Smooth muscle cell (in vitro differentiated cells): ENCODE results near the gene HORMAD2. TPM values are rescaled to one million over a fixed set of nuclear protein-coding genes. Genes with fewer than 3 reads are reported as not detected.

ENCODE experiments used
- DNase-seq: peaks from one replicate; lab custom pipeline; 2025; ENCODE audit not compliant: unreplicated experiment; lab: John Stamatoyannopoulos, UW
- H2AFZ ChIP-seq: fragments of 200-600 bp; sonication (generic); 2 replicates; pipeline ENCODE4 v1.6.0; 2016; ENCODE audit warnings: antibody characterized with exemption, low read depth, mild to moderate bottlenecking
- H3F3A ChIP-seq: fragments of 200-600 bp; sonication (generic); 2 replicates; pipeline ENCODE4 v1.6.0; 2017; ENCODE audit warnings: antibody characterized with exemption, low read depth
- H3K27ac ChIP-seq: fragments of 200-600 bp; sonication (generic); 2 replicates; pipeline ENCODE4 v1.5.1; 2016; ENCODE audit warnings: low read depth, mild to moderate bottlenecking
- H3K27me3 ChIP-seq: fragments of 200-600 bp; sonication (generic); 2 replicates; pipeline ENCODE4 v1.6.1; 2016; ENCODE audit warnings: low read depth, mild to moderate bottlenecking
- H3K36me3 ChIP-seq: fragments of 200-600 bp; sonication (generic); 2 replicates; pipeline ENCODE4 v1.5.1; 2016; ENCODE audit warnings: low read depth
- H3K4me1 ChIP-seq: fragments of 200-600 bp; sonication (generic); 2 replicates; pipeline ENCODE4 v1.5.1; 2016; ENCODE audit warnings: low read depth
- H3K4me2 ChIP-seq: fragments of 200-600 bp; sonication (generic); 2 replicates; pipeline ENCODE4 v1.6.0; 2016; ENCODE audit warnings: mild to moderate bottlenecking
- H3K4me3 ChIP-seq: fragments of 200-600 bp; sonication (generic); 2 replicates; pipeline ENCODE4 v1.5.1; 2016; ENCODE audit warnings: mild to moderate bottlenecking
- H3K79me2 ChIP-seq: fragments of 200-600 bp; sonication (generic); 2 replicates; pipeline ENCODE4 v1.6.0; 2016; ENCODE audit warnings: low read depth, mild to moderate bottlenecking
- H3K9ac ChIP-seq: fragments of 200-600 bp; sonication (generic); 2 replicates; pipeline ENCODE4 v1.6.0; 2016; ENCODE audit warnings: low read depth
- H3K9me3 ChIP-seq: fragments of 200-600 bp; sonication (generic); replicated peaks from 2 replicates; pipeline ENCODE4 v1.5.1; 2016; ENCODE audit warnings: low read depth
- H4K20me1 ChIP-seq: fragments of 200-600 bp; sonication (generic); 2 replicates; pipeline ENCODE4 v1.6.0; 2016; ENCODE audit warnings: low read depth
- WGBS: methylation state at CpG from one replicate; pipeline ENCODE4 v1.1.7; 2016; ENCODE audit warnings: low lambda C conversion rate; 5-methylcytosine and 5-hydroxymethylcytosine counted together
- polyA plus RNA-seq: library from polyadenylated mRNA; unstranded; fragments of >200 nt; fragmentation: Nextera tagmentation; extraction: Ambion mirVana; gene quantifications from 2 replicates; pipeline ENCODE4 v1.2.1, GENCODE V29; 2016
- total RNA-seq: library from RNA; depleted of rRNA; stranded (reverse); fragments of >200 nt; gene quantifications from 2 replicates; pipeline ENCODE4 v1.2.3, GENCODE V29; 2014
- TF ChIP-seq, protein P1 (sequence below): fragments of 200-600 bp; sonication (generic); IDR thresholded peaks from 2 replicates; pipeline ENCODE4 v1.5.1; 2017; ENCODE audit warnings: borderline replicate concordance, mild to moderate bottlenecking, antibody characterized with exemption; ENCODE audit not compliant: insufficient read depth, poor library complexity, severe bottlenecking

The HORMAD2 gene
- total and polyA plus RNA-seq, 2 experiments from 2014 or later: 1.4 TPM; not detected in 1

DNA sequence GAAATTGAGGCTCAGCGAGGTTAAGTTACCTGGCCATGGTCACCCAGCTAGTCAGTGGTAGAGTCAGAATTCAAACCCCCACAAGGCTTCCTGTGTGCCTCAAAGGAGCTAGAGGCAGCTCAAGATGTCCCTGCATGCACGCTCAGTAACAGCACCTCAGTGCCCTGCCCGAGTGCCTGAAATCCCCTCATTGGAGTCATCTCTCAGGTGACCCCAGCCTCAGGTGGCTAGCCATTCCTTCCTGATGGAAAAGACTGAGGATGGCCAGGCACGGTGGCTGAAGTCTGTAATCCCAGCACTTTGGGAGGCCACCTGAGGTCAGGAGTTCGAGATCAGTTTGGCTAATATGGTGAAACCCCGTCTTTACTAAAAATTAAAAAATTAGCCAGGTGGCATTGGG, 129.4 kb downstream of the HORMAD2 start:
- H3K9ac ChIP-seq: peak overlapping the region; percentile 88
- H3K27me3 ChIP-seq: no peaks in the 10 kb centered on the region
- H3K27ac ChIP-seq: peak overlapping the region; percentile 99

DNA sequence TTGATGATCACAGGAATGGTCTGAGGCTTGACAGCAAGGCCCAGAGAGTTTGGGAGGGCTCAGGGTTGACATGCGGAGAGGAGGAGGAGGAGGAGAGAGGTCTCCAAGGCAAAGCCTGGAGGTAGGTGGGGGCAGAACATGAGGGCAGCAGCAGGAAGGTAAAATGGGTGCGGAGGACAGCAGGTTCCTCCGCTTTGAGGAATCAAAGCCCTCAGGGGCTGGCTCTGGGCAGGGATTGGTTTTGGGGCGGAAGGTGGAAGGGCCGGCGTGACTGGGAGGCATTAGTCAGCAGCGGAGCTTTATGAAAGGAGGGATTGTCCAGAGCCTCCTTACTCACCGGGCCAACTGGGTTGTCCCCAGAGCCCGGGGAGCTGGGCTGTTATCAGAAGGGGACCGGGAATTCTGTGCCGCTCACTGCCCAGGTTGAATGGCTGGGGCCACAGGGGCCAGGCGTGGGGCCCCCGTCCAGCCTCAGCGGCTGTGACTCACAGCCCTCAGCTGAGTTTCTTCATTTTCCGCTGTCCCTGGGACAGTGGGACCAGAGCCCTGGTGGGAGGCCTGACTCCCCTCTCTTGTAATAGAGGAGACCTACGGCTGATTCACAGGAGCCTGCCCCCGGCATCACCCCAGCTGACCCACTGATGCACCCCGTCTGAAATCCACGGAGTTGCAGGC, 130.1 kb downstream of the HORMAD2 start:
- H3K4me2 ChIP-seq: peak overlapping the region; percentile 52

More for the DNA sequence above, 129.4 kb downstream of the HORMAD2 start:
- WGBS: 97% methylated on average over 6 of the region's 6 CpGs
- TF ChIP-seq, protein P1, sequence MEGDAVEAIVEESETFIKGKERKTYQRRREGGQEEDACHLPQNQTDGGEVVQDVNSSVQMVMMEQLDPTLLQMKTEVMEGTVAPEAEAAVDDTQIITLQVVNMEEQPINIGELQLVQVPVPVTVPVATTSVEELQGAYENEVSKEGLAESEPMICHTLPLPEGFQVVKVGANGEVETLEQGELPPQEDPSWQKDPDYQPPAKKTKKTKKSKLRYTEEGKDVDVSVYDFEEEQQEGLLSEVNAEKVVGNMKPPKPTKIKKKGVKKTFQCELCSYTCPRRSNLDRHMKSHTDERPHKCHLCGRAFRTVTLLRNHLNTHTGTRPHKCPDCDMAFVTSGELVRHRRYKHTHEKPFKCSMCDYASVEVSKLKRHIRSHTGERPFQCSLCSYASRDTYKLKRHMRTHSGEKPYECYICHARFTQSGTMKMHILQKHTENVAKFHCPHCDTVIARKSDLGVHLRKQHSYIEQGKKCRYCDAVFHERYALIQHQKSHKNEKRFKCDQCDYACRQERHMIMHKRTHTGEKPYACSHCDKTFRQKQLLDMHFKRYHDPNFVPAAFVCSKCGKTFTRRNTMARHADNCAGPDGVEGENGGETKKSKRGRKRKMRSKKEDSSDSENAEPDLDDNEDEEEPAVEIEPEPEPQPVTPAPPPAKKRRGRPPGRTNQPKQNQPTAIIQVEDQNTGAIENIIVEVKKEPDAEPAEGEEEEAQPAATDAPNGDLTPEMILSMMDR: no peak
- H3F3A ChIP-seq: peaks cover 58% of the 10 kb centered on the region
- peaks cover 19% of the 10 kb centered on the region for H3K4me1 ChIP-seq
- H3K9me3 ChIP-seq: no peaks in the 10 kb centered on the region
- no peak overlapping the region for H3K4me3 ChIP-seq
- no peaks in the 10 kb centered on the region for H3K79me2 ChIP-seq
- no peaks in the 10 kb centered on the region for H3K36me3 ChIP-seq
- H2AFZ ChIP-seq: no peak overlapping the region
- no peak overlapping the region for H3K4me2 ChIP-seq
- no peaks in the 10 kb centered on the region for H4K20me1 ChIP-seq
- DNase-seq: no peak

DNA sequence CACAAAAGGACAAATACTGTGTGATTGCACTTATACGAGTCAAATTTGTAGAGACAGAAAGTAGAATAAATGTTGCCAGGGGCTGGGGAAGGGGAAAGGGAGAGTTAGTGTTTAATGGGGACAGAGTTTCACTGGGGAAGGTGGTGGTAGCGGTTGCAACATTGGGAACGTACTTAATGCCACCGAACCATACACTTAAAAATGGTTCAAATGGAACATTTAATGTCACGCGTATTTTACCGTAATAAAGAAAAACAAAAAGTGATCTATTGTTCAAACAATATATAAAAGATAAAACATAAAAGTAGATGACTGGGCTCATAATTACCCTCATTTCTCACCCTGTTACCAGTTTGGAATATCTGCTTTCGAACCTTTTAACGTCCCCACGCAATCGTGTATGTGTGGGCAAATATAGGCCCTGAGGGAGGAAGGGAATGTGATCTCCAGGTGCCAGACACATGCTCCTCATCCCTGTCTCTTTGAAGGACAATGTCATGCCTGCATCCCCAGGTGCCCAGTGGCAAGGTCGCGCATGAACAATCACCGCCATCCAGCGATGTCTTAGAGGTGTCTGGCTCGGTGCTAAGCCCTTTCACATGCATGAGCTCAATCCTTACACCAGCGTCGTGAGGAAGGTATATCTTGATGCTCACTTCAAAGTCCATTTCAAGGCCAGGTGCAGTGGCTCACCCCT, 131.0 kb downstream of the HORMAD2 start:
- no peaks in the 10 kb centered on the region for H3K79me2 ChIP-seq
- H3K9ac ChIP-seq: peak overlapping the region; percentile 88
- peaks cover 11% of the 10 kb centered on the region for H3K4me1 ChIP-seq
- H4K20me1 ChIP-seq: no peaks in the 10 kb centered on the region
- H3F3A ChIP-seq: peaks cover 49% of the 10 kb centered on the region
- WGBS: 91% methylated on average over 18 of the region's 18 CpGs
- peak overlapping the region; percentile 52 for H3K4me2 ChIP-seq
- no peaks in the 10 kb centered on the region for H3K27me3 ChIP-seq
- no peak for DNase-seq
- peak overlapping the region; percentile 99 for H3K27ac ChIP-seq
- H3K9me3 ChIP-seq: no peaks in the 10 kb centered on the region
- no peak overlapping the region for H3K4me3 ChIP-seq
- no peak overlapping the region for H2AFZ ChIP-seq
- TF ChIP-seq, protein P1: no peak
- H3K36me3 ChIP-seq: no peaks in the 10 kb centered on the region

More for the DNA sequence above, 130.1 kb downstream of the HORMAD2 start:
- WGBS: 15% methylated on average over 19 of the region's 19 CpGs
- Histone ChIP-seq H3K27me3 (no peaks in the 10 kb centered on the region), H3F3A (peaks cover 51% of the 10 kb centered on the region), H3K9ac (peak overlapping the region; percentile 88), H3K4me3 (no peak overlapping the region), H3K4me1 (peaks cover 14% of the 10 kb centered on the region), H2AFZ (no peak overlapping the region), H3K9me3 (no peaks in the 10 kb centered on the region), H4K20me1 (no peaks in the 10 kb centered on the region), H3K79me2 (no peaks in the 10 kb centered on the region), H3K36me3 (no peaks in the 10 kb centered on the region), H3K27ac (peak overlapping the region; percentile 99)
- TF ChIP-seq, protein P1: no peak
- peak; percentile 34 for DNase-seq
